Measurements from ENCODE around the gene BEST4. TPM values are rescaled to one million over a fixed set of nuclear protein-coding genes. Genes with fewer than 3 reads are reported as not detected.
A peak's percentile ranks its signal among the peaks of the same experiment; 100 is the strongest.
"Not testable (repeated sequence)": the region's sequence is repeated elsewhere in the genome, so short reads cannot be mapped to it uniquely, and the experiment has no call there.

Gene BEST4
- total RNA-seq, 2 donors from 2014 or later: 4.1 TPM; not detected in 1

DNA sequence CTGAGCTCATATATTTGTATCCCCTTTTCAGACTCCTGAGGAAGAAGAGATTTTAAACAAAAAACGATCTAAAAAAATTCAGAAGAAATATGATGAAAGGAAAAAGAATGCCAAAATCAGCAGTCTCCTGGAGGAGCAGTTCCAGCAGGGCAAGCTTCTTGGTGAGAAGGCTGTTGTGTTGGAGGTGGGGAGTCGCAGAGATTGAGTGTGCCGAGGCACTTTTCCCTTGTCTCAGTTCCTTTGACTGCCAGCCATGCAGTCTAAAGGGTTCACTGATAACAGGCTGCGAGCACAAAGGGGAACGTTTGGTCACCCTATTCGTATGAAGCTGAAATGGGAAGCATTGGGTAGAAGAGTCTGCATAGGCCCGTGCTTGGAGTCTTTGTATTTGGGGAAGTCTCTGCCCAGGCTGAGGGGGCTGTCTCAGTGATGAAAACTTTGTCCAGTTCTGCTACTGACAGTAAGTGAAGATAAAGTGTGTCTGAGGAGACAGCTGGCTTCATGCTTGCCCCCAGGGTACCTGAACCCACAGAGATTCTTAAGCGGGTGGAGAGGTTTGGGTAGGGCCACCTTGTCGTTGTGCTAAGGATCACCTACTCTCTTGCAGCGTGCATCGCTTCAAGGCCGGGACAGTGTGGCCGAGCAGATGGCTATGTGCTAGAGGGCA lies 9.9 kb downstream of the BEST4 start:
- TF ChIP-seq, protein P1, sequence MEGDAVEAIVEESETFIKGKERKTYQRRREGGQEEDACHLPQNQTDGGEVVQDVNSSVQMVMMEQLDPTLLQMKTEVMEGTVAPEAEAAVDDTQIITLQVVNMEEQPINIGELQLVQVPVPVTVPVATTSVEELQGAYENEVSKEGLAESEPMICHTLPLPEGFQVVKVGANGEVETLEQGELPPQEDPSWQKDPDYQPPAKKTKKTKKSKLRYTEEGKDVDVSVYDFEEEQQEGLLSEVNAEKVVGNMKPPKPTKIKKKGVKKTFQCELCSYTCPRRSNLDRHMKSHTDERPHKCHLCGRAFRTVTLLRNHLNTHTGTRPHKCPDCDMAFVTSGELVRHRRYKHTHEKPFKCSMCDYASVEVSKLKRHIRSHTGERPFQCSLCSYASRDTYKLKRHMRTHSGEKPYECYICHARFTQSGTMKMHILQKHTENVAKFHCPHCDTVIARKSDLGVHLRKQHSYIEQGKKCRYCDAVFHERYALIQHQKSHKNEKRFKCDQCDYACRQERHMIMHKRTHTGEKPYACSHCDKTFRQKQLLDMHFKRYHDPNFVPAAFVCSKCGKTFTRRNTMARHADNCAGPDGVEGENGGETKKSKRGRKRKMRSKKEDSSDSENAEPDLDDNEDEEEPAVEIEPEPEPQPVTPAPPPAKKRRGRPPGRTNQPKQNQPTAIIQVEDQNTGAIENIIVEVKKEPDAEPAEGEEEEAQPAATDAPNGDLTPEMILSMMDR (IDR thresholded peaks at IDR 0.05): no peak
- no peak overlapping the region for H3K4me3 ChIP-seq
- H3K27me3 ChIP-seq (replicated peaks; ENCODE audit: insufficient read depth): no peaks in the 10 kb centered on the region
- no peak overlapping the region for H3K27ac ChIP-seq
- peaks cover 9 to 30% of the 10 kb centered on the region in 2 donors for H3K4me1 ChIP-seq (ENCODE audit: control insufficient read depth in 1 of 2, low read depth in 2 of 2)
- H3K36me3 ChIP-seq: peaks cover 23% of the 10 kb centered on the region
- DNase-seq (ENCODE audit: low spot score) (no peak), ATAC-seq (ENCODE audit: insufficient number of reproducible peaks, low FRiP score, low read depth) (no peak)
- H3K9me3 ChIP-seq: no peaks in the 10 kb centered on the region

DNA sequence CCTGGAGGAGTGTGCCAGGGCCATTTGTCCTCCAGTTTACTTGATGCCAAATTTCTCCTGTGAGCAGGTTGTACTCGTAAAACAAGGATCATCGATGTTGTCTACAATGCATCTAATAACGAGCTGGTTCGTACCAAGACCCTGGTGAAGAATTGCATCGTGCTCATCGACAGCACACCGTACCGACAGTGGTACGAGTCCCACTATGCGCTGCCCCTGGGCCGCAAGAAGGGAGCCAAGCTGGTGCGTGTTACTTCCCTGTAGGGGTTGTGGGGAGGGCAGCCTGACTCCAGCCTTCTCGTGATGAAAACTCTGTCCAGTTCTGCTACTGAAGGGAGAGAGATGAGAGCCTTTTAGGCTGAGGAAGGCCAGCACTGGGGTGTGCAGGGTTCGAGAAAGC lies 10.4 kb downstream of the BEST4 start:
- Histone ChIP-seq H3K36me3 (peaks cover 23% of the 10 kb centered on the region), H3K27me3 (replicated peaks; ENCODE audit: insufficient read depth) (no peaks in the 10 kb centered on the region), H3K4me3 (no peak overlapping the region), H3K4me1 (ENCODE audit: control insufficient read depth in 1 of 2, low read depth in 2 of 2) (peaks cover 9 to 30% of the 10 kb centered on the region in 2 donors), H3K9me3 (no peaks in the 10 kb centered on the region), H3K27ac (no peak overlapping the region)
- TF ChIP-seq, protein P1 (IDR thresholded peaks at IDR 0.05): no peak
- ATAC-seq (ENCODE audit: insufficient number of reproducible peaks, low FRiP score, low read depth): no peak
- DNase-seq (ENCODE audit: low spot score): no peak

DNA sequence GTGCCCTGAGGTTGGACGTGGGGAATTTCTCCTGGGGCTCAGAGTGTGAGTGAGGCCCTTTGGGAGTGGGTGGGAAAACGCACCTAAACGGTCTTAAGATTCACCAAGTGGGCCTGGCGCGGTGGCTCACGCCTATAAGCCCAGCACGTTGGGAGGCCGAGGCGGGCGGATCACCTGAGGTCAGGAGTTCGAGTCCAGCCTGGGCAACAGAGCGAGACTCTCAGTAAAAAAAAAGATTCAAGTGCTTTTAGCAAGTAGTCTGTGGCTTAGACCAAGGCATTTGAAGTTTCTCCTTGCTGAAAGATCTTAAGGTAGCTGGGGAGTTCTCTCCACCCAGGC lies 11.3 kb downstream of the BEST4 start:
- Histone ChIP-seq H3K9me3 (no peaks in the 10 kb centered on the region), H3K36me3 (peaks cover 23% of the 10 kb centered on the region), H3K27ac (peak overlapping the region; percentile 97 to 98), H3K4me1 (ENCODE audit: control insufficient read depth in 1 of 2, low read depth in 2 of 2) (peaks cover 9 to 30% of the 10 kb centered on the region in 2 donors), H3K27me3 (replicated peaks; ENCODE audit: insufficient read depth) (no peaks in the 10 kb centered on the region), H3K4me3 (peak overlapping the region; percentile 98)
- ATAC-seq (ENCODE audit: insufficient number of reproducible peaks, low FRiP score, low read depth) (no peak), DNase-seq (ENCODE audit: low spot score) (no peak)
- TF ChIP-seq, protein P1 (IDR thresholded peaks at IDR 0.05): no peak

DNA sequence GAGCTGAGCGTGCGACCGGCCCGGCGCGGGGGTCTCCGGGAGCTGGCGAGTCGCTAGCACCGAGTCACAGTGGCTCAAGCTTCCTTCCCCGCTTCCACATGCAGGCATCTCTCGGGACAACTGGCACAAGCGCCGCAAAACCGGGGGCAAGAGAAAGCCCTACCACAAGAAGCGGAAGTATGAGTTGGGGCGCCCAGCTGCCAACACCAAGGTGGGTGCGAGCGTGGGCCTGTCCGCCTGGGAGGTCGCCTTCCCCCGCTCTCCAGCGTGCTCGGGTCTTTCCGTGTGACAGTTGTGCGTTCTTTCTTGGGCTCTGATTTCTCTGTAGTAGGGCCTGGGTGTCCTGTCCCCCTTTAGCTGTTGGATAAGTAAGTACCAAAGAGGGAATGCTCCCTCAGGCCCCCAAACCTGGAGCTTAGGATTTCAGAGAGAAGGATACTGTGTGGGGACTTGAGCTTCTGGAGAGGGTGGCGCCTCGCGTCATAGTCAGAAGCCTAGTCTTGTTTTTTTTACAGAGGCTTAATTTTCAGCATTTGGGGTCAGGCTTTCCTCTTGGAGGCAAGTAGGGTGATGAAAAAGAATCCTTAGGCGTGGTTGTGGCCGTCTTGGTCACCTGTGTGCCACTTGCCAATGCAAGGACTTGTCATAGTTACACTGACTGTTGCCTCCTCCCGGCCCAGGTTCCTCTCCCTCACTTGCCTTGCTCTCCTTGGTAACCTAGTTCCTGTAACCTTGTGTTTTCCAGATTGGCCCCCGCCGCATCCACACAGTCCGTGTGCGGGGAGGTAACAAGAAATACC lies 11.8 kb downstream of the BEST4 start:
- DNase-seq (ENCODE audit: low spot score) (no peak), ATAC-seq (ENCODE audit: insufficient number of reproducible peaks, low FRiP score, low read depth) (no peak)
- H3K27me3 ChIP-seq (replicated peaks; ENCODE audit: insufficient read depth): no peaks in the 10 kb centered on the region
- TF ChIP-seq, protein P1 (IDR thresholded peaks at IDR 0.05): no peak
- H3K27ac ChIP-seq: peak overlapping the region; percentile 97 to 98
- H3K9me3 ChIP-seq: no peaks in the 10 kb centered on the region
- peaks cover 9 to 30% of the 10 kb centered on the region in 2 donors for H3K4me1 ChIP-seq (ENCODE audit: control insufficient read depth in 1 of 2, low read depth in 2 of 2)
- H3K36me3 ChIP-seq: peaks cover 23% of the 10 kb centered on the region
- peak overlapping the region; percentile 98 for H3K4me3 ChIP-seq

DNA sequence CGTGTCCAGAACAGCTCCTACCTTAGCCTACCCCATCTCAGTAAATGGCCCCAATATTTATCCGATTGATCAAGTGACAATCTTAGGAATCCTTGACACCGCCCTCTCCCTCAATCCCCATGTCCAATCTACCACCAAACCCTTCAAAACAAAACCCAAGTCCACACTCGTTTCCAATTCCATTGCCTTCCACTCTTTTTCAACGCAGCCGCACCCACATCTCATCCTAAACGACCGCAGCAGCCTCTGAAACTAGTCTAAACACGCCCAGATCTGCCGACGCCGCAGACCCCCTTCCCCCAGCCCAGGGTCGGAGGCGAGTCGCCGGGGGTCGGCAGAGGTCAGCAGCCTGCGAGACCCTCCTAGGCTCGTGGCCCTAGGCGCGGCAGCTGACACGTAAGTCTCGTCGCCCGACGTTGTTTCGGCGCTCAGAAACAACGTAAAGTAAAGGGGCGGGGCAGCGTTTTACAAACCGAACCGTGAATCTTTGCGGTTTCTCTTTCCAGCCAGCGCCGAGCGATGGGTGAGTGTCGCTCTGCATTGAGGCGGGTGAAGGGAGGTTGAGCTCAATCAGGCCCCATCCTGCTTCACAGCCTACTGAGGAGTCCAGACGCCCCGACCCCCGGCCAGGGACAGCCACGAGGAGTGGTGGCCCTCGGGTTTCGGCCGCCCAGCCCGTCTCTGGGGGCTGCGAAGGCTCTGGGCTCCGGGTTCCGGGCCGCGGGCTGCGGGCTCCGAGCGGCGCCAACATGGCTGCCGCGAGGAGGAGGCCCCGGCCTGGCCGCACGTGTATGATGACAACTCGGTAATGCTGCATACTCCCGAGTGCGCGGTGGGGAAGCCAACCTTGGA lies 12.7 kb downstream of the BEST4 start, which contains the start of gene RPS8:
RPS8 (plus strand) TSS at position 463 of the 852 bp plus-strand sequence; CDS start at position 520, 57 bp downstream.
- H3K9me3 ChIP-seq: no peaks in the 10 kb centered on the region
- H3K27me3 ChIP-seq (replicated peaks; ENCODE audit: insufficient read depth): no peaks in the 10 kb centered on the region
- H3K27ac ChIP-seq: peak within 1 kb of the TSS; percentile 97 to 98
- peak within 1 kb of the TSS; percentile 98 for H3K4me3 ChIP-seq
- TF ChIP-seq, protein P1 (IDR thresholded peaks at IDR 0.05): no peak
- H3K36me3 ChIP-seq: peaks cover 23% of the 10 kb centered on the region
- ATAC-seq (ENCODE audit: insufficient number of reproducible peaks, low FRiP score, low read depth) (peak; percentile 87), DNase-seq (ENCODE audit: low spot score) (peak; percentile 75)
- H3K4me1 ChIP-seq (ENCODE audit: control insufficient read depth in 1 of 2, low read depth in 2 of 2): peaks cover 9 to 30% of the 10 kb centered on the region in 2 donors

DNA sequence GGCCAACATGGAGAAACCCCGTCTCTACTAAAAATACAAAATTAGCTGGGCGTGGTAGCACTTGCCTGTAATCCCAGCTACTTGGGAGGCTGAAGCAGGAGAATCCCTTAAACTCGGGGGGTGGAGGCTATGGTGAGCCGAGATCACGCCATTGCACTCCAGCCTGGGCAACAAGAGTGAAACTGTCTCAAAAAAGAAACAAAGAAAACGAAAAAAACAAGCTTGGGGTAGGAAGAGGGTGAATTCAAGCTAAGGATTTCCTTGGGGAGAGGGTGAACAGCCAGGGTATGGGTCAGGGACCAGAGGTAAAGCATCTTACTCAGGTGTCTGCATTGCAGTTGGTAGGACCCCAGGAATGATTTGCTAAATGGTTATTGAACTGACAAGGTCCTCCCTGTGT lies 21.5 kb downstream of the BEST4 start:
- H3K27me3 ChIP-seq (replicated peaks; ENCODE audit: insufficient read depth); ATAC-seq (ENCODE audit: insufficient number of reproducible peaks, low FRiP score, low read depth); H3K27ac ChIP-seq; DNase-seq (ENCODE audit: low spot score); H3K9me3 ChIP-seq; H3K36me3 ChIP-seq; H3K4me1 ChIP-seq (ENCODE audit: control insufficient read depth in 1 of 2, low read depth in 2 of 2); H3K4me3 ChIP-seq: not testable (repeated sequence)
